ENCODE results near the gene MEAF6. TPM values are rescaled to one million over a fixed set of nuclear protein-coding genes. Genes with fewer than 3 reads are reported as not detected.
A peak's percentile ranks its signal among the peaks of the same experiment; 100 is the strongest.

Gene MEAF6
- total RNA-seq, 1 donor from 2014 or later: 79.9 TPM

GRCh38 chr1:37477198-37477931 is 37.2 kb downstream of the MEAF6 start:
- Mint-ChIP-seq H3K27ac (peak overlapping the region; percentile 90), H3K4me3 (peak overlapping the region; percentile 86), H3K4me1 (ENCODE audit: unreplicated experiment) (peaks cover 20% of the 10 kb centered on the region), H3K36me3 (no peaks in the 10 kb centered on the region), H3K27me3 (peaks cover 17% of the 10 kb centered on the region), H3K9me3 (no peaks in the 10 kb centered on the region)
- TF ChIP-seq, protein P1, sequence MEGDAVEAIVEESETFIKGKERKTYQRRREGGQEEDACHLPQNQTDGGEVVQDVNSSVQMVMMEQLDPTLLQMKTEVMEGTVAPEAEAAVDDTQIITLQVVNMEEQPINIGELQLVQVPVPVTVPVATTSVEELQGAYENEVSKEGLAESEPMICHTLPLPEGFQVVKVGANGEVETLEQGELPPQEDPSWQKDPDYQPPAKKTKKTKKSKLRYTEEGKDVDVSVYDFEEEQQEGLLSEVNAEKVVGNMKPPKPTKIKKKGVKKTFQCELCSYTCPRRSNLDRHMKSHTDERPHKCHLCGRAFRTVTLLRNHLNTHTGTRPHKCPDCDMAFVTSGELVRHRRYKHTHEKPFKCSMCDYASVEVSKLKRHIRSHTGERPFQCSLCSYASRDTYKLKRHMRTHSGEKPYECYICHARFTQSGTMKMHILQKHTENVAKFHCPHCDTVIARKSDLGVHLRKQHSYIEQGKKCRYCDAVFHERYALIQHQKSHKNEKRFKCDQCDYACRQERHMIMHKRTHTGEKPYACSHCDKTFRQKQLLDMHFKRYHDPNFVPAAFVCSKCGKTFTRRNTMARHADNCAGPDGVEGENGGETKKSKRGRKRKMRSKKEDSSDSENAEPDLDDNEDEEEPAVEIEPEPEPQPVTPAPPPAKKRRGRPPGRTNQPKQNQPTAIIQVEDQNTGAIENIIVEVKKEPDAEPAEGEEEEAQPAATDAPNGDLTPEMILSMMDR (conservative IDR thresholded peaks at IDR 0.05): no peak
- DNase-seq (ENCODE audit: extremely low spot score, unreplicated experiment): no peak

DNA sequence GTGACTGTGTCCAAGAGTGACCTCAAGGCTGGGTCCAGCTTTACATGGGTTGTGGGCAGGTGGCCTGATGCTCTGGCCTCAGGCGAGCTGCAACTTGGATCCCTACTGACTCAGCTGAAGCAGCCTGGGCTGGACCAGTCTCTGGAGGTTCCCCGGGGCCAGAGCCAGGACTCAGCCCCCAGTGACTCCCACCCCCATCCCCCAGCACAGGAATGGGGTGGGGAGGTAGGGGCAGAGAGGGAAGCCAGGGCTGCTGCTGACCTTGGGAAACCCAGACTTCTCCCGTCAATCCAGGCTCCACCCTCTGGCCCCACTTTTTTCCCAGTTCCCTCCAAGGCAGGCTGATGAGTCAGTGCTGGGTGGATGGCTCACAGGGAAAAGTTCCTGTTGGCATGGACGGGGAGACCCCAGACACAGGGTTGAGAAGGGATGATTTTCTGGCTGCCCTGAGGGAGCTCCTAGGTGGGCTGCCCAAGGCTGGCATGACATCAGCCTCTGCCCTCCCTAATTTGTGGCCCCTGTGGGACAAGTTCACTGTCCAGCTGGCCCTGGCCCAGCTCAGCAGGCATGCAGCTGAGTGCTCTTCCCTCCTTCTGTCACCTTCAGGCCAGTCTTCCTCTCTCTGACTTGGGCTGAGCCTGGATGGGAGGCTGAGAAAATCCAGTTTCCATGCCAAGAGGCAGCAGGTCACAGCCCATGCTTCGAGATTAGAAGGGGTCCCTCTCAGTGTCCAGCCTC is 37.9 kb downstream of the MEAF6 start:
- Mint-ChIP-seq H3K9me3 (no peaks in the 10 kb centered on the region), H3K36me3 (no peaks in the 10 kb centered on the region), H3K27ac (peak overlapping the region; percentile 90), H3K4me1 (ENCODE audit: unreplicated experiment) (peaks cover 28% of the 10 kb centered on the region), H3K4me3 (peak overlapping the region; percentile 86), H3K27me3 (peaks cover 24% of the 10 kb centered on the region)
- DNase-seq (ENCODE audit: extremely low spot score, unreplicated experiment): no peak
- TF ChIP-seq, protein P1 (conservative IDR thresholded peaks at IDR 0.05): no peak

GRCh38 chr1:37476087-37476452 is 38.5 kb downstream of the MEAF6 start:
- peaks cover 27% of the 10 kb centered on the region for H3K27me3 Mint-ChIP-seq
- DNase-seq (ENCODE audit: extremely low spot score, unreplicated experiment): no peak
- H3K27ac Mint-ChIP-seq: peak overlapping the region; percentile 79
- TF ChIP-seq, protein P1 (conservative IDR thresholded peaks at IDR 0.05): no peak
- peak overlapping the region; percentile 86 for H3K4me3 Mint-ChIP-seq
- peaks cover 31% of the 10 kb centered on the region for H3K4me1 Mint-ChIP-seq (ENCODE audit: unreplicated experiment)
- H3K36me3 Mint-ChIP-seq: no peaks in the 10 kb centered on the region
- H3K9me3 Mint-ChIP-seq: no peaks in the 10 kb centered on the region

DNA sequence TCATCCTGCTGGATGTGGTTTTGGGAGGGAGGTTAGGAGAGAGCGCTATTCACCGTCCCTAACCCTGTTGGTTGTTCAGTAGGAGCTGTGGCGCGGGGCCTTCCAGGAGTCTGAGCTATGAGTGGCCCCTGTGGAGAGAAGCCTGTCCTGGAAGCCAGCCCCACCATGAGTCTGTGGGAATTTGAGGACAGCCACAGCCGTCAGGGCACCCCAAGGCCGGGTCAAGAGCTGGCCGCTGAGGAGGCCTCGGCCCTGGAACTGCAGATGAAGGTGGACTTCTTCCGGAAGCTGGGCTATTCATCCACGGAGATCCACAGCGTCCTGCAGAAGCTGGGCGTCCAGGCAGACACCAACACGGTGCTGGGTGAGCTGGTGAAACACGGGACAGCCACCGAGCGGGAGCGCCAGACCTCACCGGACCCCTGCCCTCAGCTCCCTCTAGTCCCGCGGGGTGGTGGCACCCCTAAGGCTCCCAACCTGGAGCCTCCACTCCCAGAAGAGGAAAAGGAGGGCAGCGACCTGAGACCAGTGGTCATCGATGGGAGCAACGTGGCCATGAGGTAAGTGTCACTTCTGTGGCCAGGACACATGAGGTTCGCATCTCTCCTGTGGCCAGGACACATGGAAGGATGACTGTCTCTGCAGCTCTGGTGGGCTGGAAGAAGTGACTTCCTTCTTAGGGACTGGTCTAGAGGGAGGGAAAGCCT is 39.0 kb downstream of the MEAF6 start:
- H3K4me3 Mint-ChIP-seq: peak overlapping the region; percentile 86
- TF ChIP-seq, protein P1 (conservative IDR thresholded peaks at IDR 0.05): no peak
- no peak for DNase-seq (ENCODE audit: extremely low spot score, unreplicated experiment)
- no peaks in the 10 kb centered on the region for H3K9me3 Mint-ChIP-seq
- no peaks in the 10 kb centered on the region for H3K36me3 Mint-ChIP-seq
- H3K27ac Mint-ChIP-seq: peak overlapping the region; percentile 79
- peaks cover 31% of the 10 kb centered on the region for H3K4me1 Mint-ChIP-seq (ENCODE audit: unreplicated experiment)
- H3K27me3 Mint-ChIP-seq: peaks cover 30% of the 10 kb centered on the region

DNA sequence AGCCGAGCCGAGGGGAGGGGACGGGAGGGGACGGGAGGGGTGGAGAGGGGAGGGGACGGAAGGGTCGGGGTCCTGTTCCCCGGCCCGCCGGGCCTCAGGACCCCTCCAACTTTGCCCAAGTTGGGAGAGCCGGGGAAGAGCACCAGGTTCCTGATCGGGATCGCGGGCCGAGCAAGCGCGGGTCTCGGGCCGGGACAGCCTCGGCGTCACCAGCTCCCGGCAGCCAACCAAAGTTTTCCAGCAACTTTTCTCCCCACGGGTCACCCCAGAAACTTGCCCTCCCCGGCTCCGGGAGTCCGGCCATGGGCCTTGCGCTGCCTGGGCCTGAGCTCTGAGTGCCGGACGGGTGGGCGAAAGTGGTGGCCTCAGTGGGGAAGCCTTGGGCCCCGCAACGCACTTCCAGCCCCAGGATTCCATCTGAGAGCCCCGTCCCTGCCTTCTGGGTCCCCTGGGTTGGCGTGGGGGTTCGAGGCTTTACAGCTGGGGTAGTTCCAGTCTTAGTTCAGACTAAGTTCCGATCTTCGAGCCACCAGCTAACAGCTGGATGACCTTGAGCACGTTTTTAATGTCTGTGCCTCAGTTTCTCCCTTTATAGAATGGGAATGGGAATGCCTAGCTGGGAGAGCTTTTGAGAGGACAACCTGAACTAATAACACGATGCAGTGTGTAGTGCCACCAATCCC is 39.7 kb downstream of the MEAF6 start:
- Mint-ChIP-seq H3K27ac (peak overlapping the region; percentile 78), H3K9me3 (no peaks in the 10 kb centered on the region), H3K36me3 (no peaks in the 10 kb centered on the region), H3K4me3 (peak overlapping the region; percentile 86), H3K27me3 (peaks cover 31% of the 10 kb centered on the region), H3K4me1 (ENCODE audit: unreplicated experiment) (peaks cover 31% of the 10 kb centered on the region)
- TF ChIP-seq, protein P1 (conservative IDR thresholded peaks at IDR 0.05): no peak
- no peak for DNase-seq (ENCODE audit: extremely low spot score, unreplicated experiment)
